ENCODE results near the gene MRPL52.

Gene MRPL52

DNA sequence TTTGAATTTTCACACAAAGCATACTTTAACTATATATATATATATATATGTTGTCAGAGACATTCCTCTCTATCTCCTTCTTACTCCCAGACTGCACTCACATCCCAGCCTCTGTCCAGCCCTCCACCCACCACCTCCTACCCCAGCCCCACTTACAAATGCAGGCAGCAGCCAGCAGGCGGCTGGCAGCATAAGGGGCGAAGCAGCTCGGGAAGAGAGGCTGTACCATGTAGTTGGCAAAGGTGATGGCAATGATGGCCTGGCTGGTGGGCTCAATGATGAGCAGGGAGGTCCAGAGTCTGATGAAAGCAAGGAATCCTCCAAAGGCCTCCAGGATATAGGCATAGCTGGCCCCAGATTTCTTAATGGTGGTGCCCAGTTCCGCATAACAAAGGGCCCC is 16.9 kb upstream of the MRPL52 start:
- no peak for DNase-seq

- DNase-seq, result no peak
Measured at GRCh38 chr14:22813145-22813544, 16.5 kb upstream of the MRPL52 start.

DNA sequence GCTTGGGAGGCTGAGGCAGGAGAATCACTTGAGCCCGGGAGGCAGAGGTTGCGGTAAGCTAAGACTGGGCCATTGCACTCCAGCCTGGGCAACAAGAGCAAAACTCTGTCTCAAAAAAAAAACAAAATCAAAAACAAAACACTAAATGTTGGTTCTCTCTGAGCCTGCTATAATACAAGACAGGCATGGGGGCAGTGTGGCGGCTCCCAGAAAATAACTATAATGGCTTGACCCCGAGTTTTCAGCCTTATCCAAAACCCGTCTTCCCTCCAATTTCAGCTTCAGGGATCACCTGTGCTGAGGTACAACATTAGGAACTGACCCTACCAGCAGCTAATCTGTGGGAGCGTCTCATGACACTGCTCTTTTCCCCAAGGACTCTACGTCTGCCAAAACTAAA is 15.3 kb upstream of the MRPL52 start:
- DNase-seq, result no peak

GRCh38 chr14:22814941-22815713 is 14.6 kb upstream of the MRPL52 start, which contains the start of gene SLC7A7:
Gene SLC7A7, minus strand, starts transcription at chr14:22815435. Its CDS starts 2,037 bp downstream, at chr14:22813398.
- no peak for DNase-seq

GRCh38 chr14:22819151-22819988 is 10.3 kb upstream of the MRPL52 start:
- DNase-seq, result no peak

DNA sequence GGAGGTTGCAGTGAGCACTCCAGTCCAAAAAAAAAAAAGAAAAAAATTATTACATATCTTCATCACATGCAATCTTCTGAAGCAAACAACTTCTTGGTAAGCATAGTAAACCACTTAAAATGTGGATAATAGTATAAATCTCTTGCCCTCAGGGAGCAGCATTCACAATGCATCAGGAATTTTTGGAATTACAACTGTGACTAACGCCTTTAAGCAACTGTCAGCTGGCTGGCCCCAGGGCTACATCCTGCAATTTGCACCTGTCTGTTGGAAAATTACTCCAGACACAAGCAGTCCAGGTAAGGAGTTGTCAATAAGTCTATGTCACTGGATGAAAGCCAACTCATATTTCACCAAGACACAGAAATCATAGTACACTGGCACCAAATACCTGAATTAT is 9.0 kb upstream of the MRPL52 start:
- DNase-seq, result no peak

DNA sequence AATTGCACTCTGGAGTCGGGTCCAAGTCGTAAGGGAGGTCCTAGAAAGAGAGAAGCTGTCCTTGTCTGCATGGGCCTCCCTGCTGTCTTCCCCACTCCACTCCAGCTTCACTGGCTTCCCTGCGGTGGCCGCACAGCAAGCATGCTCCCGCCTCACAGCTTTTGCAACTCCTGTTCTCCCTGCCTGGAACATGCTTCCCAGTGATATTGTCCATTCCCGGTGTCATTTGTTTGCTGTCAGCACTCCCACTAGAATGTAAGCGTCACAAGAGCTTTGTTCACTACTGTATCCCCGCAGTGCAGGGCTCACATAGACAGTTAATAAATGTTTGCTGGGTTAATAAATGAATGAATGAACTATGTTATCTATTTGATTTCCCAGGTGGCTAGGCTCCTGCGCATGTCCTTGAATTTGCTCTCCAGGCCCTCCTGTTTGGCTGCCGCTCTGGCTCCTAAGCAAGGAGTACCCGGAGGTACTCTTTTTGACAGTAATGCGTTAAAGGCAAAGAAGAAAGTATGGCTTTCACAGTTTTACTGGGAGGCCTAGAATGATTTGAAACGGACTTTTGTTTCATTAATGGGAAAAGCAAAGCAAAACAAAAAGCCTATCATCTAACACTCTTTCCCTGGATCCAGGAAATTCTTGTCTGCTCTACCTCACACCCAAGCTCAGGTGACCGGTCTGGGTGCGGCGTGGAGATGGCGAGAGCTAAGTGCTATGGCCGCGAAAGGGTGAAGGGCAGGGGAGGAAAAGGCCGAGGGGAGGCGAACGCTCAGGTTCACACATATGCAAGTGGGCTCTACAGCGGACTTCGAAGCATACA is 8.3 kb upstream of the MRPL52 start:
- DNase-seq, result no peak

GRCh38 chr14:22822016-22822570 is 7.6 kb upstream of the MRPL52 start:
- DNase-seq, result no peak

- DNase-seq, result peak; percentile 78 to 79
Measured at GRCh38 chr14:22822571-22823098, 7.1 kb upstream of the MRPL52 start.

DNA sequence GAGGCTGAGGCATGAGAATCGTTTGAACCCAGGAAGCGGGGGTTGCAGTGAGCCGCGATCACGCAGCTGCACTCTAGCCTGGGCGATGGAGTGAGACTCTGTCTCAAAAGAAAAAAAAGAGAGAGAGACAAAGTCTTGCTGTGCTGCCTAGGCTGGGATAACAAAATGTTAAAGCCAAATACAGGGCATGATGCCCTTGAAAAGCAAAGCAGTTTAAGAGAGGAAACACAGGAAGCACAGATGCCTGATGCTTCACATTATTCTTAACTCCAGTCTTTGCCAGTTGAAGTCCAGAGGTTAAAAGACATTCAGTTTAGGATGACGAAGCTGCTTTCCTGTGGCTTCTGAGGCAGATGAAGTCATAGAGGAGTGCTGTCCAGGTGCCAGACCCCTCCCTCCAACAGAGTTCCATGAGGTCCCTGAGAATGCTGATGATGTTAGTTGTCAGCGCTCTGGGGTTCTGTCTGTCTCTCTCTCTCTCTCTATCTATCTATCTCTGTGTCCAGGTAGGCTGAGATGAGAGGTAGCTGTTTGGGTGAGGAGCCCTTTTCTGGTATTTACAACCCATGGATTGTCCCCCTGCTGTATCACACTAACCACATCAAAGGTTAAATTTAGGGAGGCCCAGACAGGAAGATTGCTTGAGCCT is 4.9 kb upstream of the MRPL52 start:
- DNase-seq, result no peak

DNA sequence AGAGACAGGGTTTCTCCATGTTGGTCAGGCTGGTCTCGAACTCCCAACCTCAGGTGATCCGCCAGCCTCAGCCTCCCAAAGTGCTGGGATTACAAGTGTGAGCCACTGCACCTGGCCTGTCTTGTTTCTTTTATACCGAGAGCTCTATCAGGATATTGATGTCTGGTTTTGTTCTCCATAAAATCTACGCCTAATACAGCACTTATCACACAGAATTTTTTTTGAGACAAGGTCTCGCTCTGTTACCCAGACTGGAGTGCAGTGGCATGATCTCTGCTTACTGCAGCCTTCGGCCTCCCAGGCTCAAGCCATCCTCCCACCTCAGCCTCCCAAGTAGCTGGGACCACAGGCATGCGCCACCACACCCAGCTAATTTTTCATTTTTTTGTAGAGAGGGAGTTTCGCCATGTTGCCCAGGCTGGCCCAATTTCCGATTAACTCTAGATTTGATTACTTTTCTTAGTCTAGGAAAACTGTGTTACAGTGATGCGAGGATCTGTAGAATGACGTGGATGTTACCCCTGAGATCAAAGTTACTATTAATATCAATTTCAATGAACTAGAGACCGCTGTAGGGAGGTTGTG is 519 bp upstream of the MRPL52 start:
- peak in 1 of 2 experiments; percentile 31 for DNase-seq

DNA sequence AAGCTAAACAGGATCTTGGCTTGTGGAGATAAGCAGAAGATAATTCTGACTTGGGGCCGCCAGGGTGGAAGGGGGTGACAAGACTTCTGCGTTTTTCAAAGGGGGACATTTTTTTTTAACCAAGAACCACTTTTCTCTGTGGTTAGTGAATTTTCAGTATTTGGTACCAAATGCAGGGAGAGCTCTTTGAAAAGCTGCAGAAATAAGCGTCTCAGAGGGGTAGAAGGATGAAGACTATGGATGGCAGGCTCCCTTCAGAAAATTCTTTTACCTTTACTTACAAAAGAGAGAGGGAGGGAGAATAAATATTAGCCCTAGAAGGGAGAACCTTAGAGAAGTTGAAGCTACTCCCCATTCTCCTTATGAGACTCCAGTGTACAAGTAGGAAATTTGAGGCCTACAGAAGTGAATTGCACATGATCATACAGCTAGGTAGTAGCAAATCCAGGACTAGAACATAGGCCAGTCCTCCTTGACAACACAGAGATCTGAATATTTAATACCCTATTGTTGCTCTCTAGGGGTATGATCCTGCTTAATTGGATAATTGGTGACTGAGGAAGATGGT is 840 bp downstream of the MRPL52 start:
- no peak for DNase-seq

DNA sequence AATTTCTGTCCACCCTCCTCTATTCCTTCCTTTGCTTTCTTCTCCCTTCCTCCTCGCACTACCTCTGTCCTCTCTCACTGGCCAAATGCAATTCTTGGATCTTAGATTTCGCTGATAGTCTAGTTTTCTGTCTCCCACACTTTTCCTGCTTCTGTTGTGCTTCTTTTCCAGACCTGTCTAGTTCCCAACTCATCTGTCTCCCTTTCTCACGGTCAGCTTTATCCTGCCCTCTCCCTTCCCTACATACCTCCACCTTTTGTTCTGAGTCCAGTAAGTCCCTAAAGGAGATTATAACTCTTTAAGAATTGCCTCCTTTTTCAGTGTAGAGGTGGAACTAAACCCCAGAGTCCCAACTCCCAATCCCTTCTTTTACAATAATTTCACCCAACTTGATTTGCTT is 5.8 kb downstream of the MRPL52 start:
- DNase-seq, result no peak

DNA sequence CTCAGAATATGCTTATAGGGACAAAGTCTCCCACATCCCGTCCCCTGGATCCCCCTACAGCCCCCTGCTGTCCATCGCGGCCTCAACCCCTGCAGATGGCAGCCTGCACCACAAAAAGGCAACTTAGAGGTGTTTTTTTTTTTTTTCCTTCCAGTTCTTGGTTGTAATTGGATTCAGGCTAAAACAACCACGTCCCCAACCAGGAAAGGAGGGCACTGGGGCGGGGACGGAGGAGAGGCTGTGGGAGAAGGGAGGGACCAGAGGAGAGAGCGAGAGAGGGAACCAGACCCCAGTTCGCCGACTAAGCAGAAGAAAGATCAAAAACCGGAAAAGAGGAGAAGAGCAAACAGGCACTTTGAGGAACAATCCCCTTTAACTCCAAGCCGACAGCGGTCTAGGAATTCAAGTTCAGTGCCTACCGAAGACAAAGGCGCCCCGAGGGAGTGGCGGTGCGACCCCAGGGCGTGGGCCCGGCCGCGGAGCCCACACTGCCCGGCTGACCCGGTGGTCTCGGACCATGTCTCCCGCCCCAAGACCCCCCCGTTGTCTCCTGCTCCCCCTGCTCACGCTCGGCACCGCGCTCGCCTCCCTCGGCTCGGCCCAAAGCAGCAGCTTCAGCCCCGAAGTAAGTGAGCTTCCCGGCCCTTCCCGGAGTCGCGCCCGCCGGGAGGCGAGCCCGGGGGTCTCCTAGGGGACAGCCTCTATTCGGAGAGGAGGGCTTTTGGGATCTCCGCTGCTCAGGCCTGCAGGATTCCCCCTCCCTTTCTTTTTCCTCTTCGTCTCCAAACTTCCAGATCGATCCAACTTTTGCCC is 6.8 kb downstream of the MRPL52 start, which contains the start of gene MMP14:
Gene MMP14 (plus strand): TSS at position 285 of the 813 bp plus-strand sequence. CDS start 233 bp downstream, at position 518.
- no peak for DNase-seq

DNA sequence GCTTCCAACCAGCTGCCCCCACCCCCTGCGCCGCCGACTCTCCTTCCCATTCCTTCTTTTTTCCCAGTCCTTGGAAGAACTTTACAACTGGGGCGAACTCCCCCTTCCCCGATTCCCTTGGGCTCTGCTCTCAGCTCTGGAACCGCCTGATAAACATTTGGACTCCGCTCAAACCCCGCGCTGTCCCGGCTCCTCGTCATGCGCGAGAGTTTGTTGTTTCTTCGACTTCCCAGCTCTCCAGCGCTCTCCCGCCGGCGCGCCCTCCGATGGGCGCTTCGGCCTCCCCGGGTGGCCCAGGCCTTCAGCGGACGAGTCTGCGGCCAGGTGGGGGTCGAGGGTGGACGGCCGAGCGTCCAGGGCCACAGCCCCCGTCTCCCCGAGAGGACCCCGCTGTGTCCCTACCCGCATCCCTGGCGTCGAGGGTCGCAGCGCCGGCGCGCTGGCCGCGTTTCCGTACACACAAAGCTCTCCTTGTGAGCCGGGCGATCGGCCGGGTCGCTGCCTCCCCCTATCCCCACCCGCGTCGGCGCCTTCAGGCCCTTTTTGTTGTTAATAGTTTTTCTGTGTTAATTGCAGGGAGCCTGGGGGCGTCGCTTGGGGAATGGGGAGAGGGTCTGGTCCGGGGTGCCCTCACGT is 7.5 kb downstream of the MRPL52 start:
- no peak for DNase-seq

DNA sequence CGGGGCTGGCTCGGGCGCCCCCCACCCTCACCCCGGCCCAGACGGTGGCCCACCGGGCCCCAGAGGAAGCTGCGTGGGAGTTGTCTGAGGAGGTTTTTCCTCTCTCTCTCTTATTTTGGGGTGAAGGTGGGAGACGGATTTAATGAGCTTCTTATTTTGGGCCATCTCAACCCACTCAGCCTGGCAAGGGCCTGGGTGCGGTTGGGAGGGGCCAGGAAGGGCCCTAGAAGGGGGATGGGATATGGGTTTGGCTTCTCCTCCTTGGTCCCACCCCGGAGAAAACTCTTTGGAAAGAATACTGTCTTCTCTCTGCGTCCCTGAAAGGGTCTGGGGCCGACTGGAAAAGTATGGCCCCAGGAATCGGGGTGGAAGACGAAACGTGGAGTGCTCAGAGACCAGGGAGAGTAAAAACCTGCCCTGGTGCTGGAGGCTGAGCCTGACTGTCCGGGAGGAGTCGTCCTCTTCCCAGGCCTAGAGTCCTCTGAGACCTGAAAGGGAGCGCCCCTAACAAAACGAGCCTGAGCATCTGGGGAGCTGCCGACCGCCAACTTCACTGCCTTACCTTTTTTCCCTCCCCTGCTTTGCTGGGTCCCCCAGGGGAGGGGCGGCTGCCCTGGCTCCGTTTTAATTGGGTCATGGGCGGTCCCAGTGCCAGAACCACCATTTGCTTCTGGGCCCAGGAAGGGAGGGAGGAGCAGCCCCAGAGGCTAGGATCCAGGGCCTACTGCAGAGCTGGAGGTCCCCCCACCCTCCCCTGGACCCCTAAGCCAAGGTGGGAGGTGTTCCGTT is 8.3 kb downstream of the MRPL52 start:
- no peak for DNase-seq

GRCh38 chr14:22838631-22839041 is 8.9 kb downstream of the MRPL52 start:
- DNase-seq, result no peak

- no peak for DNase-seq
Measured at GRCh38 chr14:22839159-22839779, 9.6 kb downstream of the MRPL52 start.
